K562 (cell line): ENCODE results near the gene GRIPAP1. TPM values are rescaled to one million over a fixed set of nuclear protein-coding genes. Genes with fewer than 3 reads are reported as not detected.
A peak's percentile ranks its signal among the peaks of the same experiment; 100 is the strongest.

Experiments
- ATF3 ChIP-seq, 2 experiments: fragments of 450-650 bp in 1 of 2; sonication (generic) in 1 of 2; formaldehyde crosslinking in 1 of 2; IDR thresholded peaks in 1 of 2; conservative IDR thresholded peaks in 1 of 2; 2 replicates each; pipeline versions ENCODE4 v1.6.1 to v1.8.1; 2016 to 2023; ENCODE audit warnings: mild to moderate bottlenecking in 2 of 2, moderate library complexity in 2 of 2, inconsistent platforms in 1 of 2, missing genetic modification reagents in 1 of 2
- BRF1 ChIP-seq: IDR thresholded peaks from 3 replicates; pipeline ENCODE4 v1.6.1; 2011; ENCODE audit warnings: borderline replicate concordance, mild to moderate bottlenecking; ENCODE audit not compliant: insufficient read length; ENCODE audit errors: extremely low read depth
- ESRRB ChIP-seq: fragments of 250-450 bp; sonication (Bioruptor Pico); IDR thresholded peaks from 2 replicates; pipeline ENCODE4 v1.5.0; 2020; ENCODE audit warnings: mild to moderate bottlenecking, moderate library complexity, borderline replicate concordance
- FOXJ2 ChIP-seq: fragments of 200-800 bp; sonication (Bioruptor generic); IDR thresholded peaks from 2 replicates; pipeline ENCODE4 v1.6.1; 2016; ENCODE audit warnings: missing genetic modification characterization, missing compliant biosample characterization
- KLF16 ChIP-seq: IDR thresholded peaks from 2 replicates; pipeline ENCODE4 v1.6.1; 2016; ENCODE audit warnings: antibody characterized with exemption
- MITF ChIP-seq: IDR thresholded peaks from 2 replicates; pipeline ENCODE4 v1.6.1; 2014; ENCODE audit warnings: antibody characterized with exemption
- SMAD1 ChIP-seq: fragments of 150-350 bp; IDR thresholded peaks from 2 replicates; pipeline ENCODE4 v1.6.1; 2014; ENCODE audit warnings: low read length, low read depth; ENCODE audit not compliant: partially characterized antibody
- ZBTB1 ChIP-seq: sonication (generic); formaldehyde crosslinking; IDR thresholded peaks from 2 replicates; pipeline ENCODE4 v1.8.1; 2023; ENCODE audit warnings: missing genetic modification reagents, low read depth, mild to moderate bottlenecking, borderline replicate concordance
- ZBTB40 ChIP-seq, 2 experiments: fragments of 450-650 bp in 1 of 2; sonication (generic) in 1 of 2; formaldehyde crosslinking in 1 of 2; IDR thresholded peaks; 2 replicates each; pipeline versions ENCODE4 v1.7.1 to v1.9.0; 2016 to 2022; ENCODE audit warnings: inconsistent platforms in 1 of 2, mild to moderate bottlenecking in 1 of 2, missing genetic modification reagents in 1 of 2
- ZNF592 ChIP-seq: fragments of 450-650 bp; IDR thresholded peaks from 2 replicates; pipeline ENCODE4 v1.6.1; 2017; ENCODE audit warnings: antibody characterized with exemption, mild to moderate bottlenecking
- polyA plus RNA-seq, 8 experiments: library from polyadenylated mRNA; depleted of rRNA in 4 of 8; stranded (reverse) in 5 of 8; unstranded in 3 of 8; fragments of >200 nt; fragmentation: Nextera tagmentation in 2 of 8; fragmentation: Illumina TruSeq in 1 of 8; extraction: Ambion mirVana in 2 of 8; extraction: Trizol in 1 of 8; gene quantifications; 2 replicates each; pipeline versions ENCODE4 v1.2.1 to v1.2.3, GENCODE V29; 2011 to 2014; ENCODE audit warnings: inconsistent platforms in 1 of 8, missing spikeins in 1 of 8
- total RNA-seq, 7 experiments: library from RNA; depleted of rRNA in 6 of 7; stranded (reverse); fragments of >200 nt in 6 of 7; fragmentation: Illumina TruSeq in 2 of 7; extraction: Trizol in 2 of 7; gene quantifications; 2 replicates each; pipeline versions ENCODE4 v1.2.1 to v1.2.3, GENCODE V29; 2011 to 2021; ENCODE audit warnings: low replicate concordance in 1 of 7

The GRIPAP1 gene
- total and polyA plus RNA-seq, 9 of the 15 experiments (the other 6 are each of a cell fraction or from before 2014, with no cell fraction given), result 4.1 to 41.6 (median 24.0) TPM

GRCh38 chrX:48940404-48940955, 61.6 kb downstream of the GRIPAP1 start (continued):
- TF ChIP-seq ZBTB40 (IDR thresholded peaks at IDR 0.05) (no peak), ZBTB40 (CRISPR knock-in tag; IDR thresholded peaks at IDR 0.05) (no peak), ZNF592 (peak; percentile 99), ESRRB (CRISPR knock-in tag) (no peak), BRF1 (no peak), FOXJ2 (tag) (no peak), ATF3 (IDR thresholded peaks at IDR 0.05) (0 out of 2 replicates have a peak, but pooled peaks have one; percentile 11), ATF3 (CRISPR knock-in tag; conservative IDR thresholded peaks at IDR 0.05) (no peak), KLF16 (peak; percentile 60; the same call in 1 of the 2 replicates), SMAD1 (no peak), MITF (peak; percentile 18; the same call in 1 of the 2 replicates), ZBTB1 (CRISPR knock-in tag) (no peak)
